ENCODE measurements around the gene SLC12A8.

SLC12A8 gene

GRCh38 chr3:125057186-125057850, 155.2 kb downstream of the SLC12A8 start:
- no peak overlapping the region for H3K4me3 ChIP-seq (ENCODE audit: control insufficient read depth, low read depth, low read length)
- peak; percentile 92 for DNase-seq (ENCODE audit: low read depth)

GRCh38 chr3:125055913-125056745, 156.4 kb downstream of the SLC12A8 start, which contains the start of gene HEG1:
Gene HEG1 (minus strand): TSS chr3:125055997. CDS start chr3:125055890, 107 bp downstream.
- peak within 1 kb of the TSS; percentile 91 for H3K4me3 ChIP-seq (ENCODE audit: control insufficient read depth, low read depth, low read length)
- no peak for TF ChIP-seq CTCF (conservative IDR thresholded peaks at IDR 0.05; ENCODE audit: control insufficient read depth, insufficient read depth, low read depth, low read length)
- peak; percentile 77 for DNase-seq (ENCODE audit: low read depth)

More at GRCh38 chr3:125057186-125057850, 155.2 kb downstream of the SLC12A8 start:
- no peak for TF ChIP-seq CTCF (conservative IDR thresholded peaks at IDR 0.05; ENCODE audit: control insufficient read depth, insufficient read depth, low read depth, low read length)

- H3K4me3 ChIP-seq (ENCODE audit: control insufficient read depth, low read depth, low read length), result peak overlapping the region; percentile 91
- no peak for DNase-seq (ENCODE audit: low read depth)
- TF ChIP-seq CTCF (conservative IDR thresholded peaks at IDR 0.05; ENCODE audit: control insufficient read depth, insufficient read depth, low read depth, low read length), result no peak
Observed at GRCh38 chr3:125055331-125055912, 157.1 kb downstream of the SLC12A8 start.

GRCh38 chr3:125054449-125055329, 157.9 kb downstream of the SLC12A8 start:
- TF ChIP-seq CTCF (conservative IDR thresholded peaks at IDR 0.05; ENCODE audit: control insufficient read depth, insufficient read depth, low read depth, low read length), result peak; percentile 21
- peak; percentile 76 for DNase-seq (ENCODE audit: low read depth)
- H3K4me3 ChIP-seq (ENCODE audit: control insufficient read depth, low read depth, low read length), result peak overlapping the region; percentile 91

- no peak for DNase-seq (ENCODE audit: low read depth)
- H3K4me3 ChIP-seq (ENCODE audit: control insufficient read depth, low read depth, low read length), result peak overlapping the region; percentile 91
- TF ChIP-seq CTCF (conservative IDR thresholded peaks at IDR 0.05; ENCODE audit: control insufficient read depth, insufficient read depth, low read depth, low read length), result no peak
Observed at GRCh38 chr3:125054062-125054448, 158.5 kb downstream of the SLC12A8 start.

- H3K4me3 ChIP-seq (ENCODE audit: control insufficient read depth, low read depth, low read length), result no peak overlapping the region
- no peak for DNase-seq (ENCODE audit: low read depth)
- no peak for TF ChIP-seq CTCF (conservative IDR thresholded peaks at IDR 0.05; ENCODE audit: control insufficient read depth, insufficient read depth, low read depth, low read length)
Observed at GRCh38 chr3:125053304-125053699, 159.2 kb downstream of the SLC12A8 start.

All from fibroblast of mammary gland (primary cell).